ENCODE measurements around the gene HECTD4. TPM values are rescaled to one million over a fixed set of nuclear protein-coding genes. Genes with fewer than 3 reads are reported as not detected.
"Not testable (repeated sequence)": the region's sequence is repeated elsewhere in the genome, so short reads cannot be mapped to it uniquely, and the experiment has no call there.

The HECTD4 gene
- polyA plus RNA-seq, 3 donors = 36.9 to 39.6 (median 37.5) TPM

DNA sequence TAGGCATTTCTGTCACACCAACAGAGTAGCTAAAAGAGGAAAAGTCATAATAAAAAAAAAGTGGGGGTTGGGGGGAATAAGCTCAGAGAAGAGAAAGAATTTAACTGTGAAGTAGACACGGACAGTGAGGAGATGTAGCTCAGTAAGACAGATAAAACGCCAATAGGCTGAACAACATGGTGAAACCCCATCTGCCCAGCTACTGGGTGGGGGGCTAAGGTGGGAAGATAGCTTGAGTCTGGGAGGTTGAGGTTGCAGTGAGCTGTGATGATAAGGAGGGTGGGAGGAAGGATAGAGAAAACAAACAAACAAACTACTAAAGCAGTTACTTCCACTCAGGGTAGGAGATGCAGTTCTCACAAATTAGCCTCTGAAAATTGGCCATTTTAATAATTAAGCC is 25.0 kb downstream of the HECTD4 start:
- no peak for DNase-seq (ENCODE audit: low read depth in 3 of 3, low spot score in 2 of 3)

DNA sequence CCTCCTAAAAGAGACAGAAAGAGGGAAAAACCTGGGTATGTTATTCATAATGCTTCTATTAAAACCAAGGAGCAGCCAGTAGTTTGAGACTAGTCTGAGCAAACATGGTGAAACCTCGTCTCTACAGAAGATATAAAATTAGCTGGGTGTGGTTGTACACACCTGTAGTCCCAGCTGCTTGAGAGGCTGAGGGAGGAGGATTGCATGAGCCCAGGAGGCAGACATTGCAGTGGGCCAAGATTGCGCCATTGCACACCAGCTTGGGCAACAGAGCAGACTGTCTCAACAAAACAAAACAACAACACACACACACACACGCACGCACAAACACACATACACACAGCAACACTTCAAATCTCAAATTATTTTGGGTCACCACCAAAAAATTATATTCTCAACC is 27.8 kb downstream of the HECTD4 start:
- no peak for DNase-seq (ENCODE audit: low read depth in 3 of 3, low spot score in 2 of 3)

DNA sequence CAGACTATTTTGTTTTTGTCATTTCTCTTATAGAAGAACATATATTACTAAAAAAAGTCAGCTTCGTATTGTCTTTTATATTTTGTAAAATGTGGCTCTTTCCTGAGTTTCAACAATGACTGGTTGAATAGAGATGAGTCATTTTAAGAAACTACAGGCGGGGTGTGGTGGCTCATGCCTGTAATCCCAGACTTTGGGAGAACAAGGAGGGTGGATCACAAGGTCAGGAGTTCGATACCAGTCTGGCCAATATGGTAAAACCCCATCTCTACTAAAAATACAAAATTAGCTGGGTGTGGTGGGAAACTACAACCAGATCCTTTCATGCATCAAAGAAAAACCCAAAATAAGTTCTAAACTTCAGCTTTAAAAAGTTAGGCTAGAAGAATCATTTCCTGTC is 28.8 kb downstream of the HECTD4 start:
- no peak for DNase-seq (ENCODE audit: low read depth in 3 of 3, low spot score in 2 of 3)

DNA sequence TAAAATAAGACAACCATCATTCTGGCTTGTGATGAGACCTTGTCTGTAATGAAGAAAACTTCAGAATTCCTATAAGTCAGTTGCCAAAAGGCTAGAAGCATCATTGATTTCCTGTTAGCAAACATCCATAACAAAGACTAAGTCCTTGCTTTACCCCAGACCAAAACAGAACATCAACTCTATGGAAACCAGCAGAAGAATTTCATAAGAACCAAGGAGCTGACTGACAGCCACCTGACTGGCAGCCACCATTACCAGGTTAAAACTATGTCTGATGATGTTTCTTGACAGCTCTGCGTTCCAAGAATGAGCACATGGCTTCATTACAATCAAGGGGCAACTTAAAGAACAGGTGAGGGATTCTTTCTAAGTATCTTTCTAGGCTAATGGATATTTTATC is 29.3 kb downstream of the HECTD4 start:
- DNase-seq (ENCODE audit: low read depth in 3 of 3, low spot score in 2 of 3) = no peak

DNA sequence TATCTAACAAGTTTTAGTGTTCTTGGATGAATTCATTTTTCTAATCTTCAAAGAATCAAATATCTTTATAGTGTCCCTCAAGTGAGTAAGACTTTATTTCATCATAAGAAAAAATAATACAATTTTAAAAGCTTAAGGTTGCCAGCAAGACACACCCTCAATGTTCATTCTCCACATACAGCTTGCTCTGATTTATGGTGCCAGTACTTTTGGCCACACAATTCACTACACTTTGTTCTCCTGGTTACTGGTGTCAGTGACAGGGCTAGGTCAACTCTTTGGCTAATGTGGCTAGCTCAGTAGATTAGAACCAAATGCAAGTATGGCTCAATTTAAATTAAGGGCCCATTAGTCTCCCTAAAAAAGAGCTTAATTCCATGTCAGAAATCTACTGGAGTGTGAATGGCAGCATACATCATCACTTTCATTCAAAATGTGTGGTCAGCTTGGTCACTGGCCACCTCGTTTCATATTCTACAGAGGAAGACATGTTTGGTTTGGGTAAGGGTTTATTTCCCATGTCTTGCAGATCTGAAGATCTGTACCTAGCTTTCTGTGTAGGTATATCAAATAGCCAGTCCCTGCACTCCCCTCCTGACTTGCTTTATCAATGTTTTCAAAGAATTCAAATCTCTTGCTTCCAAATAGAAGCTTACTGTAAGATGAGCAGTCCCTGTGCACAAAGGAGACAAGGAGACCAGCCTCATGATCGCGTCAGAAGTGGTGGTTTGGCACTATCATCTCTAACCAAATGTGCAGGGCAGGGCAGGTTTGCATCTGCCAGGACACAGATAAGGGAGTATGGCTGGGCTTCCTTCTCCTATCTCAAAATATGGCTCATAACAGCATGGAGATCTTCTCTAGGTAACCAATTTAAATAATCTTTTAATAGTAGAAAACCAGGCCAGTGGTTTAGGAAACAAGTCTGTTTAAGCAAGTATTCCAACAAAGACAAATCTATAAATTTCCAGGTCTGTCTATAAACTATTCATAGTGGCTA is 31.3 kb downstream of the HECTD4 start:
- DNase-seq (ENCODE audit: low read depth in 3 of 3, low spot score in 2 of 3) = no peak

DNA sequence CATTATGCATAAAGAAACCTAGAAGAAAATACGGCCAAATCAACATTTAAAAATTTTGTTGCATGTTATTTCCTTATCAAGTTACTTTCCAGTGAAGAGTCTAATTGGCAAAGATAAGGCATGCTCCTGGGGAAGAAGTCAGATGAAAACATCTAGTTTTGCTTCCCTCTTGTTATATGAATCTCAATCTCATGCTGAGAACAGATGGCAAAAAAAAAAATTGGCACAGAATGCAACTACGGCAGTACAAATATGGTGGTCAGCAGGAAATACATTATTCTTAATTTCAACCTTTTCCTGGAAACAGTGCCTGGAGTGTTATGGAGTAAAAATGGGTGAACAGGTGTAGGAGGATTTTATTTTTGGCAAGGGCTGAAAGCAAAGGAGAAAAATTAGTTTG is 32.8 kb downstream of the HECTD4 start:
- DNase-seq (ENCODE audit: low read depth in 3 of 3, low spot score in 2 of 3) = no peak

DNA sequence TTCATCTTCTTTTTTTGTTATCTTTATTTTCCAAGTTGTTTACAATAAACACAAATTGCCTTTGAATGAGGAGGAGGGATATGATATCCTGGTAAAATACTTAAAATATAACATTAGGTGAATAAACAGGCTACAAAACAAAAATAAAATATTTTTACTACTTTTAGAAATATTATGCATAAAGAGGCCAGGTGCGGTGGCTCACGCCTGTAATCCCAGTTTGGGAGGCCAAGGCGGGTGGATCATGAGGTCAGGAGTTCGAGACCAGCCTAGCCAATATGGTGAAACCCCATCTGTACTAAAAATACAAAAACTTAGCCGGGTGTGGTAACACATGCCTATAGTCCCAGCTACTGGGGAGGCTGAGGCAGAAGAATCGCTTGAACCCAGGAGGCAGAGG is 33.3 kb downstream of the HECTD4 start:
- DNase-seq (ENCODE audit: low read depth in 3 of 3, low spot score in 2 of 3) = not testable (repeated sequence)

DNA sequence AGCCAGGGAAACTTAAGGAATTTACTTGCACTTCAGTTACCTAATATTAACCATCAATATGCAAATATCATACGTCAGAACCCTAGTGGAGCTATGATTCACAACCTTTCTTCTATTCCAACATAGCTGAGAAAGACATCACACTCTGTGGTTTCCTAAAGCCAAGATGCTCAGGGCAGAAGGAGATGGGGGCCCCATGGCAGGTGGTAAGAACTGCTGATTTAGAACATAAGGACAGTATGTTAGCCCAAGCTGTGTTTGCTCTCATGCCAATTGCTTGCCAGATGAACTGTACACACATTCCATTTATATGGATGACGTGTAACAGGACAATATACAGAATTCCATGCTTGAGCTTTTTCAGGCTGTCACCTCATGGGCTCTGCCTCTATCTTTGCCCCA is 34.6 kb downstream of the HECTD4 start:
- no peak for DNase-seq (ENCODE audit: low read depth in 3 of 3, low spot score in 2 of 3)

DNA sequence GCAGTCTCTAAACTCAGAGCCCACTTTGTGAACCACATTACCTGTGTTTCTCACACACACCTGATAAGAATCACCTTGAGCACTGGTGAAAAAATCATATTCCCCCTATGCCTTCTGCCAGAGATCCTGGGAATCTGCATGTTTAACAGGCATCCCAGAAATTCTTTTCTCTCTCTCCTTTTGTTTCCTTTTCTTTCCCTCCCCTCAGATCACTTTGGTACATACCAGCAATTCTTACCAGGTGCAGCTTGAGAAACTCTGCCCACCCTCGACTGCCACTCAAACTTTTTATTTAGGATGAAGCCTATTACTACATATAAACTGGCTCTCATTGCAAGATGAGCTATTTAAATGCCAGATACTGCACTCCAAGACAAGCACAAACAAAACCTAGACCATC is 36.0 kb downstream of the HECTD4 start:
- DNase-seq (ENCODE audit: low read depth in 3 of 3, low spot score in 2 of 3) = no peak

DNA sequence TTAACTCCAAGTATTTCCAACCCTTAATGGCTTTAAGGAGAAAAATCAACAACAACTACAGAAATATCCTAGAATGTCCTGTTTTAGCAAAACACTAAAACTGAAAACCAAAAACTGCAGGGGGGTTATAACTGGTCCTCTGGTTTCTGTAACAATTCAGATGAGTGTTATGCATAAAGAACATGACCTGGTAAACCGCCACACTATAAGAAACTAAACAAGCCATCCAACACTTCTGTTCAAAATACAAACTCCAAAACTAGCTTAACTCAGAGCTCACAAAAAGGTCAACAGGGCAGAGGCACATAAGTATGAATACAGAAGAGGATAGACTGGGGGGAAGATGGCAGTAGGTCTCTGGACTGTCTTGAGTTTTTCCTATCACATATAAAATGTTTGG is 38.0 kb downstream of the HECTD4 start:
- DNase-seq (ENCODE audit: low read depth in 3 of 3, low spot score in 2 of 3) = no peak

DNA sequence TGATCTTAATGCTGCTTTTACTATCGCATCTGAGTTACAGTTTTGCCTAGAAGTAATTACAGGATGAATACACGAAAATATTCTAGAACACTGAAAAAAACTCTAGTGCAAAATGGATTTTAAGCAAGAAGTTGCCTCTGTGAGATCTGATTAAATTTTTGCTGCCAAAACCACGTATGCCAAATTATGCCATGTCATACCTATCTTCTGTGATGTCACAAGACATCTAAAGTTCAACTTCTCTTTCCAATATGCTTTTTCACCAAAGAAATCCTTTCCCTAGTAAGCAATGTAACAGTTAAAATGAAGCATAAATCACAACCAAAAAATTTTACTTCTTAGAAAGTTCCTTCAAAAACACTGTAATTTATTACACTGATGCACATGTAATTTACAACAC is 39.6 kb downstream of the HECTD4 start:
- no peak for DNase-seq (ENCODE audit: low read depth in 3 of 3, low spot score in 2 of 3)

DNA sequence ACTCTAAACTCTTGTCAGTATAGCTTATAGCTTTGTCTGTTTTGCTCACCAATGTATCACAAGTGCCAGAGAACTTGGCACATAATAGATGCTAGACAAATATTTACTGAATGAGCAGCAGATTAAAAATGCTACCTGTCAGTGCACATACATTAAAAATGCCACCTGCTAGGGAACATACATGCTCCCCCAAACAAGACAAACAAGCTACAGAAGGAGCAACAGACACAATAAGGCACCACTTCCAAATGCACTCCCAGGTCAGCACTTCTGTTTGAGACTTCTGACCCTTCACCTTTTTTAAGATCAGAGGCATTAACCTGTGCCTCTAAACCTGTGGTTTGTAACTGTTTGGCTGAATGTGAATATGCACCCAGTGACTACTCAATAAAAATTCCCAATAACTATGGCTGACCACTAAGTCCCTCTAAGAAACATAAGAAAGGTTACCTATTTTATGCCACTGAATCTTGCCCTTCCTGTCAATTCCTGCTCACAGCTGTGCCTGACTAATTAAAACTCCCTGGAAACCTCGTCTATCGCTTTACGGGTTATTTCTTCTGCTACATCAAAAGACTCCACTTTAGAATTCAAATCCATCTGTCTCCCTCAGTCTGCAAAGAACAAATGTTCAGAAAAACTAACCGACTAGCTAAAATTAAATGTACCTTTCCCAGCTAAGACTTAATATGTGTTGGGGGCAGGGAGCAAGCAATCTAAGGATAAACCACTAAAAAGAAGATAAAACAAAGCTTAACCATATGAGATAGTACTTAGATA is 41.0 kb downstream of the HECTD4 start:
- DNase-seq (ENCODE audit: low read depth in 3 of 3, low spot score in 2 of 3) = no peak

DNA sequence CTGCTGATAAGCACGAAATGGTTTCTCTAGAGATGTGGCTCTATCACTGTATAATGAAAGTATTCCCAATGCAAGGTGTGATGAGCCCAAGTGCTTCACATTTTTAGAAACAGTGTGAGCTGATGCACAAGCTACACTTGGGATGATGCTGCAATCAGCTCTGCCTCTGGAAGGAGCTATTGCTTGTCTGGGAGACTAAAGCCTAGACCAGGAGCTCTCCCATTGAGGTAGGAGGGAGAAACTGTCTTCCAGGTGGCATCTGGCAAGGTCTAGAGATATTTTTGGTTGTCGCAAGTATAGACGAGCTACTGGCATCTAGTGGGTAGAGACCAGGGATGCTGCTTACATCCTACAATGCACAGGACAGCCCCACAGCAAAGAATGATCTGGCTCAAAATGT is 42.0 kb downstream of the HECTD4 start:
- DNase-seq (ENCODE audit: low read depth in 3 of 3, low spot score in 2 of 3) = no peak

DNA sequence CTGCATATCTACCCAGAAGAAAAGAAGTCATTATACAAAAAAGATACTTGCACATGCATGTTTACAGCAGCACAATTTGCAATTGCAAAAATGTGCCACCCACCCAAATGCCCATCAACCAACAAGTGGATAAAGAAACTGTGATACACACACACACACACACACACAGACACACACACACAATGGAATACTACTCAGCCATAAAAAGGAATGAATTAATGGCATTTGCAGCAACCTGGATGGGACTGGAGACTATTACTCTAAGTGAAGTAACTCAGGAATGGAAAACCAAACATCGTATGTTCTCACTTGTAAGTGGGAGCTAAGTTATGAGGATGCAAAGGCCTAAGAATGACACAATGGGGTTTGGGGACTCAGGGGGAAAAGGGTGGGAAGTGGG is 47.2 kb downstream of the HECTD4 start:
- DNase-seq (ENCODE audit: low read depth in 3 of 3, low spot score in 2 of 3) = not testable (repeated sequence)

DNA sequence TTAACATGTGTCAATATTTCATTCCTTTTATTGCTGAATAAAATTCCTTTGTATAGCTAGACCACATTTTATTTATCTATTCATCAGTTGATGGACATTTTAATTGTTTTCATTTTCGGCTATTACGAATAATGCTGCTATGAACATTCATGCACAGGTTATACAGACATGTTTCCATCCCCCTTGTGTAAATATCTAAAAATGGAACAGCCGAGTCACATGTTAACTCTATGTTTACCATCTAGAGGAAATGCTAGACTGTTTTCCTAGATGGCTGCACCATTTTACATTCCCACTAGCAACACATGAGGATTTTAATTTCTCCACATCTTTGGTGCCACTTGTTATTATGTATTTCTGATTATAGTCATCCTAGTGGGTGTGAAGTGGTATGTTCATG is 49.2 kb downstream of the HECTD4 start:
- DNase-seq (ENCODE audit: low read depth in 3 of 3, low spot score in 2 of 3) = no peak

DNA sequence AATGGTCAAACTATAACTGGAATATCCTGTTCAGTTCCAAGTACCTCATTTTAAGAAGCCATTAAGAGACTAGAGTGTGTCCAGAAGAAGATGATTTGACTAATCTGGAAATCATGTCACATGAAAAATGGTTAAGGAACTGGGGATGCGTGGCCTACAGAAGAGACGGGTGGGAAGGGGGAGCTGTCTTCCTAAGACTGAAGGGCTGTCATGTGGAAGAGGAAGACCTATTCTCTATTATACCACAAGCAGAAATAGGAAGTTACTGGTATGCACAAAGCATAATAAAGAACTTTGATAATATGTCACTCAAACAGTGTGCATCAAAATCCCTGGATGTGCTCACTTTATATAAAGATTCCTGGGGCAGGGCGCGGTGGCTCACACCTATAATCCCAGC is 50.3 kb downstream of the HECTD4 start:
- no peak for DNase-seq (ENCODE audit: low read depth in 3 of 3, low spot score in 2 of 3)

DNA sequence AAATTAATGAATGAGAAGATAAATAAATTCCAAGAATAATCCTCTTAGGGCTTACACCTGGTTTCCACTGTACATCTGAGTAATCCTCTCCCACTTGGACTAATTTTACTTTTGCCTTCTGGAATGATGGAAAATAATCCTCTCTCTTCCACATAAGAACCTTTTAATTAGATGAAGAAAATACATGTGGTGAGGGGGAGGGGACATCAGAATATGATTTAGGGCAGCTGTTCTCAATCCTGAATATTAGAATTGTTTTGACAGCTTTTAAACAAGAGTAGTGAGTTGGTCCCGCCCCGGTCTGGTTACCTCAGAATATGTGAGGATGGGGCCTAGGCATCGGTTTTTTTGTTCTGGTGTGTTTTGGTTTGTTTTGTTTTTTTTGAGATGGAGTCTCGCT is 51.5 kb downstream of the HECTD4 start:
- no peak for DNase-seq (ENCODE audit: low read depth in 3 of 3, low spot score in 2 of 3)

DNA sequence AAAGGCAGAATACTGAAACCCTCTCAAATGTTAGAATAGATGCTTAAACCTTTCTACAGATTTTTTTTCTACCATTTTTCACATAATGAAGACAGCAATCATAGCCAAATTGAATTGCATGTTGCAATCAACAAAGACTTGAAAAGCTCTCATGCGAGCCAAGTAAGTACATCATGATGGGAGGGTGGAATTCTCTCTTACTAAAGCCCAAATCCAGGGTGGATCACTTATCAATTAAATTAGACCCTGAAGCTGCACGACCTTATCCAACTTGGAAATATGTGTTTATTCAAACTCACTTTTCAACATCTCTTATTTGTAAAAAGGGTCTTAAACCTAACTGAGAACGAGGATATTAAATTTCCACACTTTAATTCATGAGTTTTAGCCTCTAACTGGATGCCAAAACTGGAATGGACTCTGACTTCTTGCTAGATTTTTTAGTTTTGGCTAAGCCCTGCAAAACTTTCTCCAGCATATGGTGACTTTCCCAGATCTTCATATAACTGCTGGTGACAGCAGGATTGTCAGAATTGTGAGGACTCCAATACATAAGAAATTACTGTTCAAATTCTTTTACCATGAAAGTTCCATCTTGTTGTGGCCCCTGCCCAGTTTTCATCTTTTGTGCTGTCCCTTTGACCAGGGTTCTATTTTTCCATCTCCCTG is 53.6 kb downstream of the HECTD4 start:
- no peak for DNase-seq (ENCODE audit: low read depth in 3 of 3, low spot score in 2 of 3)

DNA sequence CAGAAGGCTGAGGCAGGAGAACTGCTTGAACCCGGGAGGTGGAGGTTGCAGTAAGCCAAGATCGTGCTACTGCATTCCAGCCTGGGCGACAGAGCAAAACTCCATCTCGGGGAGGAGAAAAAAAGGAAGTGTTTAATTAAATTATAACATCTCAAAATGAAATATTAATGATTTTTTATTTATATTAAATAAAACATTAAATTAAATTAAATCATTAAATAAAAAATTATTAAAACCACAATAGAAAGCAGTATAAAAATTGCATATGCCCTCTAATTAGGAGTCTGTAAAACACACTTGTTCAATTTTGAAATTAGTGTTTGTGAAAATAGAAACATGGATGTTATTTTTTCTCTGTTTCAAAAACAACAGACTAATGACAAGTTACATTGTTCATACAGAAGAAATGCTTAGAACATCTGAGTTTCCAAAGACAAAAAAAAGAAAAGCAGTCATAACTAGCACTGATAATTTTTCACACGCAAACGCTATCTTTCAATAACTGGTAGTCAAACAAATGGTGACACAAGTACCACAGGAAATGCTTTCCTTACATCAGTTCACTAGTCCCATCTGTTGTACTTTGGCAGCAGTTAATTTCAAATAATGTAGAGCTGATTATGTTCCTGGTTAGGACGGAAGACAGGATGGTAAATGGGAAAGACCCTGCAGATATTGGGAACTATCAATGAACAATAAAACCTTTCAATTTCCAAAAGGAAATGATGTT is 54.9 kb downstream of the HECTD4 start:
- no peak for DNase-seq (ENCODE audit: low read depth in 3 of 3, low spot score in 2 of 3)

DNA sequence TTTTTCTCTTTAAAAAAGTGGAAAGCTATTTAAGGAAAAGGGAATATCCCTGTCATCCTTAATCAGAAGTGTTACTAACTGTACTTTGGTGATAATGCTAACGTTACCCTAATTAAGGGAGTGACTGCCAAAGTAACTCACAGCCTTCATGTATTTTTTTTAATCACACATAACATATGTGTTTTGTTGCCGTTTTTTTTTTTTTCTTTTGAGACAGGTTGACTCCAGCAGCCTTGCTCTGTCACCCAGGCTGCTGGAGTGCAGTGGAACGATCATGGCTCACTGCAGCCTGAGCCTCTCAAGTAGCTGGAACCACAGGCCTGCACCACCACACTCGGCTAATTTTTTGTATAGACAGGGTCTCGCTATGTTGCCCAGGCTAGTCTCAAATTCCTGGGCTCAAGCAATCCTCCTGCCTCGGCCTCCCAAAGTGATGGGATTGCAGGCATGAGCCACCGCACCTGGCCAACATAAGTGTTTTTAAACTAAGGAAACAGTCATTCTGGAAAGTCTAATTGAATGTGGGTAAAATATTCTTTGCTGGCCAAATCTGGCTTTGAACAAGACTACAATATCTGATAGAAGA is 56.5 kb downstream of the HECTD4 start:
- no peak for DNase-seq (ENCODE audit: low read depth in 3 of 3, low spot score in 2 of 3)

Measured in right renal cortex interstitium (tissue), 3 donors.